ENCODE data around the gene INSIG1. TPM values are rescaled to one million over a fixed set of nuclear protein-coding genes. Genes with fewer than 3 reads are reported as not detected.
A peak's percentile ranks its signal among the peaks of the same experiment; 100 is the strongest.

INSIG1 gene
- total RNA-seq, 4 donors from 2014 or later, result 40.1 to 151 (median 79.5) TPM

DNA sequence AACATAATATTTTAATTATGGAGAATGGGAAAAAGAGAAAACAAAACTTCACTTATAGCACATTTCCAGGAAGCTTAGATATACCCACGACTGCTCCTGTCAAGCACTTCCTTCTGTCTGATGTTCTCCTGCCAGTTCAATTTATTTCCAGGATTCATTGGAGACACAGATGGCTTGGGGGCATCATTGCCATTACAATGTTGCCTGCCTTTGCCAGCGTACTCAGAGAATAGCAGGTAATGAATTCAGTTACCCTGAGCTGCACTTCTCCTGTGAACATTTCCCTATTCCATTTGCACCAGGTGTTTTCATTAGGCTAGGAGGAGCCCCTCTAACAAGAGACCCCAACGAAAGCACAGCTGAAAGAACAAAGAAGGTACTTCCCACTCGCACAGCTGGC, 33.7 kb downstream of the INSIG1 start:
- H3K4me3 ChIP-seq (ENCODE audit: low read depth, poor library complexity, severe bottlenecking), result no peak overlapping the region
- no peak for DNase-seq (ENCODE audit: low spot score in 2 of 2)
- 43 to 51% methylated on average over 4 of the region's 4 CpGs for WGBS, 2 donors
- intact Hi-C loops (cut with DNase I; ENCODE audit: low total_unique reads), result no loop called here
- no peak for TF ChIP-seq POLR2A (IDR thresholded peaks at IDR 0.05)
- TF ChIP-seq, protein P1, sequence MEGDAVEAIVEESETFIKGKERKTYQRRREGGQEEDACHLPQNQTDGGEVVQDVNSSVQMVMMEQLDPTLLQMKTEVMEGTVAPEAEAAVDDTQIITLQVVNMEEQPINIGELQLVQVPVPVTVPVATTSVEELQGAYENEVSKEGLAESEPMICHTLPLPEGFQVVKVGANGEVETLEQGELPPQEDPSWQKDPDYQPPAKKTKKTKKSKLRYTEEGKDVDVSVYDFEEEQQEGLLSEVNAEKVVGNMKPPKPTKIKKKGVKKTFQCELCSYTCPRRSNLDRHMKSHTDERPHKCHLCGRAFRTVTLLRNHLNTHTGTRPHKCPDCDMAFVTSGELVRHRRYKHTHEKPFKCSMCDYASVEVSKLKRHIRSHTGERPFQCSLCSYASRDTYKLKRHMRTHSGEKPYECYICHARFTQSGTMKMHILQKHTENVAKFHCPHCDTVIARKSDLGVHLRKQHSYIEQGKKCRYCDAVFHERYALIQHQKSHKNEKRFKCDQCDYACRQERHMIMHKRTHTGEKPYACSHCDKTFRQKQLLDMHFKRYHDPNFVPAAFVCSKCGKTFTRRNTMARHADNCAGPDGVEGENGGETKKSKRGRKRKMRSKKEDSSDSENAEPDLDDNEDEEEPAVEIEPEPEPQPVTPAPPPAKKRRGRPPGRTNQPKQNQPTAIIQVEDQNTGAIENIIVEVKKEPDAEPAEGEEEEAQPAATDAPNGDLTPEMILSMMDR (IDR thresholded peaks at IDR 0.05), result no peak

DNA sequence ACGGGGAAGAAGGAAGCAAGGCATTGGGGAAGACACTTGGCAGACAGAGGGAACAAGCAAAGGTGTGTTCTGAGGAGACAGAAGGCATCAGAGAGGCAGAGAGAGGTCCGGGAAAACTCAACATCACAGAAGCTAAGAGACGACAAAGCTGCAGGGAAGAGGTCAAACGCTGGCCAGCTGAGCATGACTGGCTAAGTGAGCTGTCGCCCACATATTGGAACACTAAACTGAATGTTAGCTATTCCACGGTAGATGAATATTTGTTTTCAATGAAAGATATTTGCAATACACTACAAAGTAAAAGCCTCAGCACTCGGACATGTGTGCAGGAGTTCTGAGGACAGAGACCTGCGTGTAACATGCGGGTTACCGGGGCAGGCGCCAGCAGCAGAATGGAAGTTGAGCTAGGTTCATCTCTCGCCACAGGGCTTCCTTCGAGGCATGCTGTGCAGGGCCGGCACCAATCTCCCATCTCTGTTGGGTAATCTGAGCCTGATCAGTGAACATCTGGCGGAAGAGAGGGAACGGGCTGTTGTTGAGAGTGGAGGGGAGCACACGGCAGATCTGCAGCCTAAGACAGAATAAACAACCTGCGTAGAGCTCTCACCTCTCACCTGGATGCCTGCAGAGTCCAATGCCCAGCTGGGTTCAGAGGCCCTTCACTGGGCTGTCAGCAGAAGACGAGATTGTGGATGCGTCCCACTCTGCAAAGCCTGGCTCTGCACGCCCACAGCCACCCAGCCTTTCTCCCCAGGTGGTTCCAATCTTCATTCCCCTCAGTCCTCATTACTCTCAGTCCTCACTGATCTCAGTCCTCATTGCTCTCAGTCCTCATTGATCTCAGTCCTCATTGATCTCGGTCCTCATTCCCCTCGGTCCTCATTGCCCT, 35.9 kb downstream of the INSIG1 start:
- peak in 1 of 2 donors; percentile 63 for DNase-seq (ENCODE audit: low spot score in 2 of 2)
- WGBS, 2 donors, result 47 to 57% methylated on average over 23 of the region's 23 CpGs
- intact Hi-C loops (cut with DNase I; ENCODE audit: low total_unique reads), result no loop called here
- H3K4me3 ChIP-seq (ENCODE audit: low read depth, poor library complexity, severe bottlenecking), result no peak overlapping the region
- no peak for TF ChIP-seq POLR2A (IDR thresholded peaks at IDR 0.05)
- TF ChIP-seq, protein P1 (IDR thresholded peaks at IDR 0.05), result no peak

DNA sequence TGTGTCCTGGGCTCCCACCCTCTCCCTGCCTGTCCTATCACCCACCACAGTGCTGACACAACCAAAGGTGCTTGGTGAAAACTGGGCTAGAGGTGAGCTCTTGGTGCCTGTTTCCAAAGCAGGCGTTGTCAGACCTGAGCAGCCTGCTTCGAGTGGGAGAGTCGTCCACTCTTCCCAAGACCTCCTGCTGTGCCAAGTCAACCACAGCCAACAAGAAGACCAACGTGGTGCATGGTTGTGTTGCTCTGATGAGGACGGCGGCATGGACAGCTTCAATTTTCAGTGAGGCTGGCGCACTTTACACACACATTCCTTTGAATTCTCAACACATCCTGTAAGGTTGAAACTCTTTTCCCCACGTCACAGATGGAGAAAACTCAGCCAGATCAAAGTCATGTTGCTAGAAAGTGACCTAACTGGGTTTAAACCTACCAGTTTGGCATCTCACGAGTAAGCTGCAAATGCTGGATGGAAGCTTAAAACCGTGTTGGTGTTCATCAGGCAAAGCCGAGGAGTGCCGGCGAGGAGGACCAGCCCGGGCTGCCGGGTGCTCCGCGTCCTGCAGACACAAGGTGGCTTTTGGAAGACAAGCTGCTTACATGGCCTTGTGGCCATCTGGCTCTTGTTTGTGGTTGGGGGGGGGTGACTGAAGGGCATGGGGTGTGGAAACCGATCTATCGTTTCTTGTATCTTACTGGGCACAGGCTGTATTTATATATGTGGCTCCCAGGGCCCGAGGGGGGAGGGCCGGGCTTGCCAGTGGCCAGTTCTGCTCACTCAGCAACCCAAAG, 39.3 kb downstream of the INSIG1 start:
- intact Hi-C loops (cut with DNase I; ENCODE audit: low total_unique reads), result no loop called here
- no peak overlapping the region for H3K4me3 ChIP-seq (ENCODE audit: low read depth, poor library complexity, severe bottlenecking)
- DNase-seq (ENCODE audit: low spot score in 2 of 2), result peak in 1 of 2 donors; percentile 68
- 79 to 86% methylated on average over 21 of the region's 21 CpGs for WGBS, 2 donors
- TF ChIP-seq, protein P1 (IDR thresholded peaks at IDR 0.05), result no peak
- TF ChIP-seq POLR2A (IDR thresholded peaks at IDR 0.05), result no peak

DNA sequence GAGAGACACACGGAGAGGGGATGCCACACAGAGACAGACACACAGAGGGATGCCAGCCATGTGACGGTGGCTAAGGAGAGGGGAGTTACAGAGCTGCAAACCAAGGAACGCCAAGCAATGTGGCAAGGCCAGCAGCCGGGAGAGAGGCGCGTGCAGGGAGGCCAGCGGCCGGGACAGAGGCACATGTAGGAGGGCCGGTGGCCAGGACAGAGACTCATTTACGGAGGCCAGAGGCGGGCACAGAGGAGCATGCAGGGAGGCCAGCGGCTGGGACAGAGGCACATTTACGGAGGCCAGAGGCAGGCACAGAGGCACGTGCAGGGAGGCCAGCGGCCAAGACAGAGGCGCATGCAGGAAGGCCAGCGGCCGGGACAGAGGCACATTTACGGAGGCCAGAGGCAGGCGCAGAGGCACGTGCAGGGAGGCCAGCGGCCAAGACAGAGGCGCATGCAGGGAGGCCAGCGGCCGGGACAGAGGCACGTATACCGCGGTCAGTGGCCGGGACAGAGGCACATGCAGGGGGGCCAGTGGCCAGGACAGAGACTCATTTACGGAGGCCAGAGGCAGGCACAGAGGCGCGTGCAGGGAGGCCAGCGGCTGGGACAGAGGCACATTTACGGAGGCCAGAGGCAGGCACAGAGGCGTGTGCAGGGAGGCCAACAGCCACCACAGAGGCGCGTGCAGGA, 40.4 kb downstream of the INSIG1 start:
- TF ChIP-seq POLR2A (IDR thresholded peaks at IDR 0.05), result no peak
- TF ChIP-seq, protein P1 (IDR thresholded peaks at IDR 0.05), result no peak
- WGBS, 2 donors, result 83 to 85% methylated on average over 37 of the region's 37 CpGs
- no peak overlapping the region for H3K4me3 ChIP-seq (ENCODE audit: low read depth, poor library complexity, severe bottlenecking)
- intact Hi-C loops (cut with DNase I; ENCODE audit: low total_unique reads), result no loop called here
- DNase-seq (ENCODE audit: low spot score in 2 of 2), result peak in 1 of 2 donors; percentile 83

DNA sequence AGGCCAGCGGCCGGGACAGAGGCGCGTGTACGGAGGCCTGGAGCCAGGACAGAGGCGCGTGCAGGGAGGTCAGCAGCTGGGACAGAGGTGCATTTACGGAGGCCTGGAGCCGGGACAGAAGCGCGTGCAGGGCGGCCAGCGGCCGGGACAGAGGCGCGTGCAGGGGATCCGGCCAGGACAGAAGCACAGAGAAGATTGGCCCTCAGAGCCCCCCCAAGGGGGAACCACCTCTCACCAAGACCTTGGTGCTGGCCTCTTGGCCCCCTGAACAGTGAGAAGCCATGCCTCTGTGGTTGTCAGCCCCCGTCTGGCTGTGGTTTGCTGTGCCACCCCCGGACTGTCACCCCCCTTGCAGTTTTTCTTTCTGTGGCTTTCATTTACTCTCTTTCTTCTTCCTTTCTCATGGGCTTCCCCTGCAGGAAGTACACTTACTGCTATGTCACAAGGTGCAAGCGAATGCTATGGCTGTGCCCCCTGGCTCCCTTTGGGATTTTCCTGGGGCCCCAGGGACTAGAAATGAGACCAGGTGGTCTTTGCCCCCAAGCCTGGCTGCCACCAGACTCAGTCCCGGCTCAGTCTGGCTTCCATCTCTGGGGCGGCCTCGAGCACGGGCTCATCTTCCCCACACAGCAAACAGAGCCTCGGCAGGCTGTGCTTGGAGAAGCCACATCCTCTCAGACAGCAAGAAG, 41.1 kb downstream of the INSIG1 start:
- TF ChIP-seq, protein P1 (IDR thresholded peaks at IDR 0.05), result no peak
- no peak for TF ChIP-seq POLR2A (IDR thresholded peaks at IDR 0.05)
- intact Hi-C loops (cut with DNase I; ENCODE audit: low total_unique reads), result no loop called here
- DNase-seq (ENCODE audit: low spot score in 2 of 2), result peak in 1 of 2 donors; percentile 78
- 74 to 79% methylated on average over 25 of the region's 25 CpGs for WGBS, 2 donors
- no peak overlapping the region for H3K4me3 ChIP-seq (ENCODE audit: low read depth, poor library complexity, severe bottlenecking)
